Measurements from ENCODE around the gene EIF2D.
"Not testable (repeated sequence)": the region's sequence is repeated elsewhere in the genome, so short reads cannot be mapped to it uniquely, and the experiment has no call there.

The EIF2D gene

GRCh38 chr1:206635080-206635977, 23.1 kb upstream of the EIF2D start, which contains the start of gene DYRK3:
DYRK3 (plus strand) TSS chr1:206635536; CDS start chr1:206635704, 168 bp downstream.
- DNase-seq (ENCODE audit: low spot score) = peak; percentile 93

- peak; percentile 83 for DNase-seq (ENCODE audit: low spot score)
These were observed 22.3 kb upstream of the EIF2D start for GRCh38 chr1:206634365-206635079.

- DNase-seq (ENCODE audit: low spot score) = peak; percentile 64
These were observed 21.4 kb upstream of the EIF2D start for GRCh38 chr1:206633708-206634121.

- DNase-seq (ENCODE audit: low spot score) = peak; percentile 86
These were observed 18.8 kb upstream of the EIF2D start for GRCh38 chr1:206631085-206631509.

GRCh38 chr1:206628916-206629315, 16.7 kb upstream of the EIF2D start:
- no peak for DNase-seq (ENCODE audit: low spot score)

- DNase-seq (ENCODE audit: low spot score) = not testable (repeated sequence)
These were observed 14.1 kb upstream of the EIF2D start for GRCh38 chr1:206626396-206626795.

GRCh38 chr1:206609229-206609991, 2.9 kb downstream of the EIF2D start:
- DNase-seq (ENCODE audit: low spot score) = no peak

- DNase-seq (ENCODE audit: low spot score) = peak; percentile 51
These were observed 4.1 kb downstream of the EIF2D start for GRCh38 chr1:206608108-206608698.

- DNase-seq (ENCODE audit: low spot score) = peak; percentile 55
These were observed 5.4 kb downstream of the EIF2D start for GRCh38 chr1:206606867-206607266.

GRCh38 chr1:206604861-206605260, 7.4 kb downstream of the EIF2D start:
- no peak for DNase-seq (ENCODE audit: low spot score)

- DNase-seq (ENCODE audit: low spot score) = no peak
These were observed 11.7 kb downstream of the EIF2D start for GRCh38 chr1:206600527-206600926.

GRCh38 chr1:206596319-206596666, 16.0 kb downstream of the EIF2D start:
- DNase-seq (ENCODE audit: low spot score) = no peak

GRCh38 chr1:206595581-206596318, 16.5 kb downstream of the EIF2D start:
- DNase-seq (ENCODE audit: low spot score) = no peak

GRCh38 chr1:206593351-206593925, 18.8 kb downstream of the EIF2D start:
- DNase-seq (ENCODE audit: low spot score) = no peak

GRCh38 chr1:206591696-206592095, 20.6 kb downstream of the EIF2D start:
- no peak for DNase-seq (ENCODE audit: low spot score)

GRCh38 chr1:206591226-206591625, 21.0 kb downstream of the EIF2D start:
- DNase-seq (ENCODE audit: low spot score) = no peak

- DNase-seq (ENCODE audit: low spot score) = peak; percentile 77
These were observed 22.1 kb downstream of the EIF2D start for GRCh38 chr1:206590025-206590758.

- DNase-seq (ENCODE audit: low spot score) = peak; percentile 78
These were observed 23.1 kb downstream of the EIF2D start for GRCh38 chr1:206589206-206589605.

- no peak for DNase-seq (ENCODE audit: low spot score)
These were observed 23.8 kb downstream of the EIF2D start for GRCh38 chr1:206588492-206588891.

- no peak for DNase-seq (ENCODE audit: low spot score)
These were observed 24.4 kb downstream of the EIF2D start for GRCh38 chr1:206587904-206588303.
